ENCODE data around the gene GSTO1.

DNA sequence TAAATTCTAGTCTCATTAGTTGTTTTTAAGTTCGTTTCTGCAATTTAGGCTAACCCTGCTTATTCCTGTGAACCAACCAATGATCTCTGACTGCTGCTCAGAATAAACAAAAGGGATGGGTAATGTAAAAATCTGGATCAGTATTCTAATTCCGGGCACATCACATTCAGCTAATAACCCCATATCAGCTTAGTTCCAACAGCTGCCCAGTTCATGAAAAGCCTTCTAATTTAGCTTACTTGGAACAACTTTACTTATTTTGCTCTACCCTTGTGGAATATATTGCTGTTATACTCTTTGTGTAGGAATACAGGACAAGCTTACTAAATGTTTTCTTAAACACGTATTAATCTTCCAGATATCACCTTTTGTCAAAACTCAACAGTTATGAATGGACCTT lies 18.9 kb upstream of the GSTO1 start:
- TF ChIP-seq, protein P1, sequence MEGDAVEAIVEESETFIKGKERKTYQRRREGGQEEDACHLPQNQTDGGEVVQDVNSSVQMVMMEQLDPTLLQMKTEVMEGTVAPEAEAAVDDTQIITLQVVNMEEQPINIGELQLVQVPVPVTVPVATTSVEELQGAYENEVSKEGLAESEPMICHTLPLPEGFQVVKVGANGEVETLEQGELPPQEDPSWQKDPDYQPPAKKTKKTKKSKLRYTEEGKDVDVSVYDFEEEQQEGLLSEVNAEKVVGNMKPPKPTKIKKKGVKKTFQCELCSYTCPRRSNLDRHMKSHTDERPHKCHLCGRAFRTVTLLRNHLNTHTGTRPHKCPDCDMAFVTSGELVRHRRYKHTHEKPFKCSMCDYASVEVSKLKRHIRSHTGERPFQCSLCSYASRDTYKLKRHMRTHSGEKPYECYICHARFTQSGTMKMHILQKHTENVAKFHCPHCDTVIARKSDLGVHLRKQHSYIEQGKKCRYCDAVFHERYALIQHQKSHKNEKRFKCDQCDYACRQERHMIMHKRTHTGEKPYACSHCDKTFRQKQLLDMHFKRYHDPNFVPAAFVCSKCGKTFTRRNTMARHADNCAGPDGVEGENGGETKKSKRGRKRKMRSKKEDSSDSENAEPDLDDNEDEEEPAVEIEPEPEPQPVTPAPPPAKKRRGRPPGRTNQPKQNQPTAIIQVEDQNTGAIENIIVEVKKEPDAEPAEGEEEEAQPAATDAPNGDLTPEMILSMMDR (IDR thresholded peaks at IDR 0.05): no peak
- no peak for TF ChIP-seq POLR2A (IDR thresholded peaks at IDR 0.05)

Measured in adrenal gland (tissue), 5 donors.